DOHH2 (cell line): Measurements from ENCODE around the gene STARD4.

Experiments
- CTCF ChIP-seq: fragments of 200-600 bp; sonication (generic); IDR thresholded peaks from one replicate; pipeline ENCODE4 v1.5.1; 2014; ENCODE audit warnings: antibody characterized with exemption, mild to moderate bottlenecking, low read depth, low read length; ENCODE audit not compliant: poor library complexity, severe bottlenecking
- EZH2phosphoT487 ChIP-seq: fragments of 200-600 bp; sonication (generic); IDR thresholded peaks from 2 replicates; pipeline ENCODE4 v1.6.1; 2017; ENCODE audit warnings: borderline replicate concordance, mild to moderate bottlenecking, antibody characterized with exemption, low read length, moderate library complexity, mixed read lengths

DNA sequence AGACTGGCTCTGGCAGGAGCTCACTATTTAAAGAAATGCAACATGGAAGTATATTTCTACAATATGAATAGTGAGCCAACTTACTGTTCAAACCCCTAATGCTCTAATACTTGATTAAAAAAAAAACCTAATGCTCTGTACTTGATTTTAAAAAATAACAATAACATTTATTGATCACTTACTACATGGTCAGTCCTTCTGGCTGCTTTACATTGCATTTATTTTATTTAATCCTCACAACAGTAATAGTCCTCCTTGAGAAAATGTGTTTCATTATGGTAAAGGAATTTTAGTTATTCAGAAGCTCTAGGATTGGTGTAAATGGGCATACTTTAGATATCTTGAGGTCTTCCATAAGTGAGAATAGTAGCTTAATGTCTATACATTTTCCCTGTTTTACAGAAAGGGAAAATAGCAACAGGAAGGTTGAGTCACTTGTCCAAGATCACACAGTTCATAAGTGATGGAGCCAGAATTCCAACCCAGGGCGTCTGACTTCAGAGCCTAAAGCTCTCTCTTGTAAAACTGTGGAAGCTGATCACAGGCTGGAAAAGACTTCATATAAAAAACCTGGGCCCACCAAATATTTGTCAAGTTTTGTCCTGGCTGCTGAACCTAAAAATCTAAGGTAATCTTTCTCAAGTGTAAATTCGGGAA is 1.0 kb downstream of the STARD4 start:
- TF ChIP-seq CTCF (no peak), EZH2phosphoT487 (no peak)
